Vagina (tissue), 2 donors: ENCODE data around the gene PHIP.

Experiments used
- CTCF ChIP-seq, 3 experiments: fragments of 450-650 bp in 2 of 3; fragments of 200-600 bp in 1 of 3; sonication (generic) in 1 of 3; IDR thresholded peaks; one replicate each; pipeline ENCODE4 v1.5.1; 2017 to 2019; ENCODE audit warnings: antibody characterized with exemption in 3 of 3, mild to moderate bottlenecking in 2 of 3, moderate library complexity in 2 of 3
- POLR2A ChIP-seq, 2 donors: fragments of 450-650 bp; IDR thresholded peaks; one replicate each; pipeline ENCODE4 v1.6.1; 2017; ENCODE audit warnings: antibody characterized with exemption in 2 of 2, mild to moderate bottlenecking in 2 of 2, moderate library complexity in 2 of 2

DNA sequence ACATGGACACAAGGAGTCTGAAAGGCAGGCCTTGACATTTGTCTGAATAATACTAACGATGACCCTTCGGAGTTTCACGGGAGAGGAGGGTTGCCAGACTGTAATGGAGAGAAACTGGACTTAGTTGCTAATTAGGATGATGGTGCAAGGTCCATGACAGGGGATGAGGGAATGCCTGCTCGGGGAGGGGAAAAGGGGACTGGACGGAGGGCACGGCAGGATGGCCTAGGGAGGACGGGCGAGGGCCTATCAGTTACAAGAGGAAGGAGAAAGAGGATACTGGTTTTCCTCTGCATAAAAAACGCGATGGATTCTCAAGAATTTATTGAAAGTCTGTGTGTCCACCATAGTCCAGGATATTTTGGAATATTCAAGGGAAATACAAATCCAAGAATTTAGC, 168.0 kb downstream of the PHIP start:
- no peak for TF ChIP-seq POLR2A (IDR thresholded peaks at IDR 0.05)
- no peak for TF ChIP-seq CTCF (IDR thresholded peaks at IDR 0.05)
